Germinal center (tissue), 1 donor: ENCODE measurements around the gene CLDN4.
"Not testable (repeated sequence)": the region's sequence is repeated elsewhere in the genome, so short reads cannot be mapped to it uniquely, and the experiment has no call there.

Experiments used
- DNase-seq: peaks from one replicate; pipeline ENCODE4 v3.0.0; 2012; ENCODE audit warnings: mixed read lengths, low spot score

CLDN4 gene

GRCh38 chr7:73823873-73824592, 6.8 kb upstream of the CLDN4 start:
- DNase-seq: no peak

GRCh38 chr7:73824986-73825385, 5.8 kb upstream of the CLDN4 start:
- no peak for DNase-seq

- DNase-seq: no peak
Measured at GRCh38 chr7:73827567-73828106, 3.2 kb upstream of the CLDN4 start.

GRCh38 chr7:73828107-73828803, 2.5 kb upstream of the CLDN4 start:
- no peak for DNase-seq

- no peak for DNase-seq
Measured at GRCh38 chr7:73828972-73829371, 1.8 kb upstream of the CLDN4 start.

- no peak for DNase-seq
Measured at GRCh38 chr7:73829505-73829904, 1.3 kb upstream of the CLDN4 start.

GRCh38 chr7:73829921-73830680, 695 bp upstream of the CLDN4 start:
- no peak for DNase-seq

- DNase-seq: no peak
Measured at GRCh38 chr7:73831584-73831833, 713 bp downstream of the CLDN4 start.

- no peak for DNase-seq
Measured at GRCh38 chr7:73831834-73832651, 1.2 kb downstream of the CLDN4 start.

- DNase-seq: no peak
Measured at GRCh38 chr7:73832806-73833205, 2.0 kb downstream of the CLDN4 start.

- DNase-seq: no peak
Measured at GRCh38 chr7:73833251-73833919, 2.6 kb downstream of the CLDN4 start.

GRCh38 chr7:73834626-73835191, 3.9 kb downstream of the CLDN4 start:
- DNase-seq: no peak

- DNase-seq: not testable (repeated sequence)
Measured at GRCh38 chr7:73837167-73837566, 6.4 kb downstream of the CLDN4 start.

- DNase-seq: no peak
Measured at GRCh38 chr7:73838642-73839041, 7.8 kb downstream of the CLDN4 start.

- DNase-seq: no peak
Measured at GRCh38 chr7:73839290-73839689, 8.5 kb downstream of the CLDN4 start.

- DNase-seq: no peak
Measured at GRCh38 chr7:73839743-73840714, 9.2 kb downstream of the CLDN4 start.

- DNase-seq: no peak
Measured at GRCh38 chr7:73840715-73841379, 10.1 kb downstream of the CLDN4 start.

- no peak for DNase-seq
Measured at GRCh38 chr7:73841689-73842066, 10.9 kb downstream of the CLDN4 start.
